ENCODE results near the gene GNAI1.
"Not testable (repeated sequence)": the region's sequence is repeated elsewhere in the genome, so short reads cannot be mapped to it uniquely, and the experiment has no call there.

GNAI1 gene

DNA sequence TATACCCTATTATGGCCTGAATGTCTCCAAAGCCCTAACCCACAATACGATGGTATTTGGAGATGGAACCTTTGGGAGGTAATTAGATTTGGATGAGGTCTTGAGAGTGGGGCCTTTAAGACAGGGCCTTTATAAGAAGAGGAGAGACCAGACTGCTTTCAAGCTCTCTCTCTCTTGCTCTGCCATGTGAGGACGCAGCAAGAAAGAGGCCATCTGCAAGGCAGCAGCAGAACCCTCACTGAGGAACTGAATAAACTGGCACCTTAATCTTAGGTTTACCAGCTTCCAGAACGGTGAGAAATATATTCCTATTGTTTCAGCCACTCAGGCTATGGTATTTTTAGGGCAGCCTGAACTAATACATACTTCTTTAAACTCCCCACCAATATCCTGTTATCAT, 2.0 kb upstream of the GNAI1 start:
- DNase-seq (ENCODE audit: low spot score): no peak

GRCh38 chr7:80133361-80134114, 1.1 kb upstream of the GNAI1 start:
- no peak for DNase-seq (ENCODE audit: low spot score)

- DNase-seq (ENCODE audit: low spot score): no peak
Measured at GRCh38 chr7:80134115-80134535, 506 bp upstream of the GNAI1 start.

GRCh38 chr7:80135309-80136104, 876 bp downstream of the GNAI1 start:
- peak; percentile 32 for DNase-seq (ENCODE audit: low spot score)

DNA sequence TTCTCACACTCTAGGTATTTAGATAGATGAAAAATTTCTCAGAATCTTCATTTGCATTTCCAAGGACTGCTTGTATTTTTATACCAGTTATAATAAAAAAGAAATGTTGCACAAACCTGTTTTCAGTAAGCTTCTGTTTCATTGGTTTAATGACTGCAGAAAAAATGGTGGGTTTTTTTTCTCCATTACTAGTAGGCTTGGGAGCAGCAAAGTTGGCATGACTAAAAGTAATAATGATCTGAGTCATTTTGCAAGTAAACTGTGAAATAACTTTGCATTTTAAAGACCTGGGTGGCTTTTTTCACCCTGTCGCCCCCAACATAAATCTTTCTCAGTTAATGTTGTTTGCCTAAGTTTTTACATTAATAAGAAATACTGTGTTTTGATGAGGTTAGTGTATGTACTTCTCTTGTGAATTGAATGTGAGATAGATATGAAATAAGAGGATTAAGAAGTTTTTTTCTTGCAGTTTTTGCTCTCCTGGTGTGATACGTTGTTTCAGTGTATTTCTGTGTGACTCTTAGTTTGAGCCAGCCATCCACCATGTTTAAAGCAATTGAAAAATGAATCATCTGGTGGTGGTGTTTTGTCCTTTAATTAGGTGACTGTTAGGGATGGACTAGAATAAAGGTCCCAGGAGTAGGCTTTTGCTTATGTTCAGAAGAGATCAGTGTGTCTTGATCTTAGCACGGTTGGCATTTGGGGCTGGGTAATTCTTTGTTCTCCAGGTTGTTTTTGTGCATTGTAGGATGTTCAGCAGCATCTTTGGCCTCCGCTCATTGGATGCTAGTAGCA, 1.8 kb downstream of the GNAI1 start:
- DNase-seq (ENCODE audit: low spot score): peak; percentile 18

DNA sequence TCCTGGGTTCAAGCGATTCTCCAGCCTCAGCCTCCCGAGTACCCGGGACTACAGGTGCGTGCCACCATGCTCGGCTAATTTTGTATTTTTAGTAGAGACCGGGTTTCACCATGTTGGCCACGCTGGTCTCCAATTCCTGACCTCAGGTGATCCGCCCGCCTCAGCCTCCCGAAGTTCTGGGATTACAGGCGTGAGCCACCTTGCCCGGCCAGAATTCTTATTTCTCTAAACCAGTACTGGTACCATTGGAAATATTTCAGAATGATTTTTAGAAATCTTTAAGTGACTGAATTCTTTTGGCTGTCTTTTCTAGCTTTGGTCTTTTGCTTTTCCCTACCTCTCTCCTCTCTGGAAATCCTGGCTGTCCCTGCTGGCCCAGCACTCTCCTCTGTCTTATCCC, 2.8 kb downstream of the GNAI1 start:
- DNase-seq (ENCODE audit: low spot score): no peak

DNA sequence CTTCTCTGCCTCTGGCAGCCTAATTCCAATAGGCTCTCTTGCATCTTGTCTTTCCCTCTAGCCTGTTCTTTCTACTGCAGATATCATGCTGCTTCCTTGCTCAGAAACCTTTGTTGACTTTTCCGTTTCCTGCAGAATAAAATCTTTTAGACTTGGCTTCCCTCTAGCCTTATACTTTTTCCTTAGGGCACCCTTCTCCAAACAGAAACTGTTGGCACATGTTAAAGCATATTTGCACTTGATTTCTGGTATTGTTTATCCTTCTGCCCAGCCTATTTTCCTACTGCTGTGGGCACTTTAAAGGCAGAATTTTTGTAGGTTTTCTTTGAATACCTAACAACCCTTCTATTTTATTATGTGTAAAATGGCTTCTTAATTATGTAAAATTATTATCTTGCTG, 4.6 kb downstream of the GNAI1 start:
- DNase-seq (ENCODE audit: low spot score): no peak

DNA sequence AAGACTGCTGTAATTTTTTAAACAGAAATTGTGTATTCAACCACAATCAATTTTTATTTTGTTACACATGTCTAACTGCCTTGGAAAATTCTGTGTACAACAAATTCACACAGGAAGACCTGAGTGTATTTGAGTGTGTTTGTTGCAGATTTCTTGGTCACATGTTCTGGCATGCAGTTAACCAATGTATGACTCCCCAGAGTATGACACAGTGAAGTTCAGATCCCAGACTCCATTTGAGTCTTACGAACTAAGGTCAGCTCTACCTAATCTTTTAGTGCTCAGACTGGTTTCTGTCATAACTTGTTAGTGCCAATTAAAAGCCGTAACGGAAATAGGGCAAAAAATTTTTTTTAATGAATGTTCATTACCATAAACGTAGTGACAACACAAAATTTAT, 5.8 kb downstream of the GNAI1 start:
- DNase-seq (ENCODE audit: low spot score): no peak

DNA sequence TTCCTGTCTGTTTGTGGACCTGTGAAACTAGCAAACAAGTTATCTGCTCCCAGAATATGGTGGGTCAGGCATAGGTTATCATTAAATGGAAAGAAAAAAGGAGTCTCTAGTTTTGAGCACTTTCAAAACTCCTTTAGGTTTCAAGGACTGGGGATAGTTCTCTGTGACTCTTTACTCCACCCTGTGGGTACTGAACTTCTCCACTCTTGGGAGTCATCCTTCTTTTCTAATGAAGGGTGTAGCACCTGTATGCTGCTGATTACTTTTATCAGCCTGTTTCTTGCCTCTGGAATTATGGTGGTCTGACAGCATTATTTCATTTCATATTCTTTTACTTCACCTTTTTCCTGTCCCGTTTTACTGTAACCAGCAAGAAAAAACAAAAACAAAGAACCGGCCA, 6.7 kb downstream of the GNAI1 start:
- DNase-seq (ENCODE audit: low spot score): no peak

DNA sequence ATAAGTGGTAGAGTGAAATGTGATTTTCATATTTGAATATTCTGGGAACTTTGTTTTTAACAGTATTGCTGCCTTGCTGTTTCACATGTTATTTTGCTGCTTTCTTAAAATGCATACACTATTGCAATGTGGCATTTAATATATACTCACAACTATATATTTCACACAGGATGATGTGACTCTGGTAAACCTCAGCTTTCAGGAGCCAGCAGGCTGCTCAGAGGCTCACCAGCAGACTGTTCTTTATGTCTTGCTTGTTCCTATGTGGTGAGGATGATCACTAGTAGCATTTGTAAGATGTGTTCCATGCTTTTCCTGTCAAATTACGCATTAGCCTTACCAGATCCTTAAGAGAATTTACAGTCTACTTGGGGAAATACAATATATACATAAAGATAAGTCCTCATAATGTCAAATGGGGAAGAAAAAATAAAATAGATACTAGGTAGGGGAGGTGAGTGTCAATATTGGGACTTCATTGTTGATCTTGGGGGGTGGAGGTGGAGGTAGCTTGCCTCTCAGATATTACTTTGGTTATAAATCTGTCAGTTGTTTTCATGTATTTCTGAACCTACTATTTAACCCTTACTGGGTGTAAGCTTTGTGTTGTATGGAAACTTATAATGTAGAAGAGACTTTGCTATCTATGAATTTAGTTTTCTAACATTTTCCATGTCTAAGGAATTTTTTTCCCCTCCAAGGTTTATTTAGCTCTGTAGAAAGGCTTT, 8.4 kb downstream of the GNAI1 start:
- no peak for DNase-seq (ENCODE audit: low spot score)

DNA sequence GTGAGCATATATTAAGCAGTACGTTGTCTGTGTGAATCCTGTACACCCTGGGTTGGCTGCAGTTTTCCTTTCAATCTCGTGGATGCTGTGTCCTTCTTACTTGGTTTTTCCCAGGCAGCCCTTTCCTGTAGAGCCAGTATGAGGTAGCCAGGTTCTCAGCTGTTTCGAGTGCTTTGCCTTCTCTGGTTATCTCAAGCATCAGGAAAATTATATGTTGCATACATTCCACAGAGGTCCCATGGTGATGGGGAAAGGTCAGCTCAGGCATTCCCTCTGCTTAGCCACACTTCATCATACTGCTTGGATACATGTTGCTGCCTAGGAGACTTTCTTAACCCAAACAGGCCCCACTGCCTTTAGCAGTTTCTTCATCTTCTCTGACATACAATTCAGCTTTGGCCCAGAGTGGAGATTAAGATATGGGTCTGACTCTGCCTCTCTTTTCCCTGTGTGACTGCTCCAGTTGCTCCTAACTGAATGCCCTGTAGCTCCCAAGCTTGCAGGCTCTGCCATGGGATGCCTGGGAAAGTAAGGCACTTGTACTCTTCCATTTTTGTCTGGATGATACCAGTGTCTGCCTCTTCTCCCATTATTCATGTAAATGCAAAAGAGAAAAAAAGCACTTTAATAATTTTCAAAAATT, 11.3 kb downstream of the GNAI1 start:
- peak; percentile 13 for DNase-seq (ENCODE audit: low spot score)

GRCh38 chr7:80146545-80147182, 12.0 kb downstream of the GNAI1 start:
- no peak for DNase-seq (ENCODE audit: low spot score)

DNA sequence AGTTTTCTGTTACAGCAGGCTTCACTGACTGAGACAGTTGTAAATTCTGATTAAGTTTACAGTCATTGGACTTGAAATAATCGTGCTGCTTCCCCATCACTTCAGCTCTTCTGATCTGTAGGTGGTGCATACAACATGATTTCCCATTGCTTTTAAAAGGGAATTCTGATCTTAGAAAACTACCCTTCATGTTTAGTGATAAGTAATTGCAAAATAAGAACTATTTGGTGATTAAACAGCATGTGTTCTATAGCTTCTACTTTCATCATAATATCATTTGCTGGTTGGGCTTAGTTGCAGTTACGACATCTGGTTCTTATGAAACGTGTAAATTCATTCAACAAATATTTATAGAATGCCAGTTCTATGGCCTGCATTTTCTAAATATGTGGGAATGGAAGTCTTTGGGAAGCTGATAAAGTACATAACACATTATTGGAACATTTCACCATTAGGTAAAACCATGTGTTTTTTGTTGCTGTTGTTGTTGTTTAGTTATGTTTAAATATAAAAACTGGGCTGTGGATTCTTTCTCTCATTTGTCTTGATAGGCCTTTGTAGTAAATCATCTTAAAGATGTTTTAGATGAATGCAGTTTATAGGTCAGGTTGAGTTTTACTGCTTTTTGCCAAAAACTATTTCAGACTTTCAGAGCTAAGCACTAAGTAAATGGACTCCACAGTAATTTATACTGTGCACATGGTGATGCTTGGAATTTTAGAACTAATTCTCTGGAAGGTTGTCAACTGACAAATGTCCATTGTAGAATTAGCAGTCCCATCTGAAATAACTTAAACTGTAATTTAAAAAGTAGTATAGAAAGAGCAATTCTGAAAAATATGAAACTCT, 13.1 kb downstream of the GNAI1 start:
- no peak for DNase-seq (ENCODE audit: low spot score)

- no peak for DNase-seq (ENCODE audit: low spot score)
Measured at GRCh38 chr7:80150611-80151273, 16.1 kb downstream of the GNAI1 start.

GRCh38 chr7:80151274-80151665, 16.6 kb downstream of the GNAI1 start:
- DNase-seq (ENCODE audit: low spot score): no peak

DNA sequence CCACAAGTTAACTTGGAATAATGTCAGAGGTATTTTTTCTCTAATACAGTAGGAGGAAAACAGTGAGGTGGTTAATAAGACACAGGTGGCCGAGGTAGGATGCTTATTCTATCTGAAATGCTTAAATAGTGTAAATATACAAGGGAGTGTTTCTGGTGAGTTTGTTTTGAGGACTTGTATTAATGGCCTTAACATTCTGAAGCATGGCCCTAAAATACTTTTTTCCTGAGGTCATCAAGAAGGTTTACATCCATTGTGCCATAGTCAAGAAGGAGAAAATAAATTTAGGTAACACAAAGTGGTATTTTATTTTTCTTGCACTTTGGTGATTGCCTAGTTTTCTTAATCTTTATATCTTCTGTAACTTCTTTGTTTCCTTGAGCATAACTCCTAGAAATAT, 18.8 kb downstream of the GNAI1 start:
- DNase-seq (ENCODE audit: low spot score): no peak

DNA sequence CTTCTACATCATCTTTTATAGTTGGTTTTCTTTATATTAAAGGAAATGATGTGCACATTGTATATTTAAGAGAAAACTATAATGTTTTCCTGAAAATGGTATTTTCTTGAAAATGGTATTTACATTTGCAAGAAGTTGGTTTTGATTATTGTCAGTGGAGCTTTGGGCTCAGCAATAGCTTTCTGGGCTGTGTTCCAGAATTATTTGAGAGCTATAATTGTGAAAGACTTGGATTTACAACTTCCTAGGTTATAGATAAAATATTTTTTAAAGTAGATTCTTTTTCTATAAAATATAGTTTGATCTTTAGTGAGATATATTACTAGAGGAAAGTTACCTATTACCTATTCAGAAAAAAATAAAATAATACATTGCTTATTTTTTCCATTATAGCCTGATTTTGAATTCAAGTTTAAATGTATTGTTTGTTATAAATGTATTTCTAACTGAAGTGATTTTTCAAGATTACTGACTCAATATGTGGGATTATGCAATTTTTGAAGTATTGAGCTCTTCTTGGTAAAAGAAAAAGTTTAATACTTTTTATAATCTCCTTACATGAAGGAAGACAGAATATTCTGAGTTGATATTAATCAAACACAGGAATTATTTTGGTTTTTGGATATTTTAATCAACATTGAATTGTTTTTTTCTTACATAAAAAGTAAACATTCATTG, 20.2 kb downstream of the GNAI1 start:
- no peak for DNase-seq (ENCODE audit: low spot score)

- no peak for DNase-seq (ENCODE audit: low spot score)
Measured at GRCh38 chr7:80155374-80155773, 20.7 kb downstream of the GNAI1 start.

DNA sequence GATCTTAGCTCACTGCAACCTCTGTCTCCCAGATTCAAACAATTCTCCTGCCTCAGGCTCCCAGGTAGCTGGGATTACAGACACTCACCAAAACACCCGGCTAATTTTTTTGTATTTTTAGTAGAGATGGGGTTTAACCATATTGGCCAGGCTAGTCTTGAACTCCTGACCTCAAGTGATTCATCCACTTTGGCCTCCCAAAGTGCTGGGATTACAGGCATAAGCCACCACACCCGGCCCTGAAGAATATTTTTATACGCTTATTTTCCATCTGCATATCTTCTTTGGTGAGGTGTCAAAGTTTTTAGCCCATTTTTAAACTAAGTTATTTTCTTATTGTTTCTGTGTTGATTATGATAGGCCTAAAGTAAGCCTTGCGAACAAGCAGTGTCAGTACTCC, 23.1 kb downstream of the GNAI1 start:
- not testable (repeated sequence) for DNase-seq (ENCODE audit: low spot score)
